RWPE2 (cell line): ENCODE data around the gene ONECUT1.

ENCODE experiments used
- ATAC-seq: fragments of 200-7000 bp; cut with Tn5 transposase; 3 replicates; pipeline ENCODE4 v1.9.1; 2021; ENCODE audit warnings: low read depth
- DNase-seq: peaks from one replicate; pipeline ENCODE4 v3.0.0-alpha.2; 2020; ENCODE audit warnings: low spot score
- H3K27ac ChIP-seq: fragments of 450-650 bp; 2 replicates; pipeline ENCODE4 v1.5.1; 2017; ENCODE audit warnings: mild to moderate bottlenecking; ENCODE audit not compliant: poor library complexity, severe bottlenecking
- H3K27me3 ChIP-seq: fragments of 250-450 bp; sonication (Bioruptor Pico); 2 replicates; pipeline ENCODE4 v1.5.1; 2021; ENCODE audit warnings: mild to moderate bottlenecking, moderate library complexity; ENCODE audit not compliant: insufficient read depth, poor library complexity, severe bottlenecking
- H3K36me3 ChIP-seq: fragments of 250-450 bp; sonication (Bioruptor Pico); 2 replicates; pipeline ENCODE4 v1.5.1; 2020; ENCODE audit warnings: low read depth, mild to moderate bottlenecking, moderate library complexity
- H3K4me1 ChIP-seq: fragments of 250-450 bp; sonication (Bioruptor Pico); 2 replicates; pipeline ENCODE4 v1.5.1; 2021; ENCODE audit warnings: mild to moderate bottlenecking, moderate library complexity; ENCODE audit not compliant: insufficient read depth, poor library complexity, severe bottlenecking
- H3K4me3 ChIP-seq: fragments of 250-450 bp; sonication (Bioruptor Pico); 2 replicates; pipeline ENCODE4 v1.5.1; 2021; ENCODE audit warnings: mild to moderate bottlenecking, moderate library complexity; ENCODE audit not compliant: severe bottlenecking
- H3K9me3 ChIP-seq: fragments of 250-450 bp; sonication (Bioruptor Pico); 2 replicates; pipeline ENCODE4 v1.5.1; 2021; ENCODE audit warnings: mild to moderate bottlenecking, moderate library complexity; ENCODE audit not compliant: severe bottlenecking
- TF ChIP-seq, protein P1 (sequence below): fragments of 450-650 bp; IDR thresholded peaks from one replicate; pipeline ENCODE4 v1.5.1; 2017; ENCODE audit warnings: mild to moderate bottlenecking, moderate library complexity; ENCODE audit not compliant: poor library complexity, severe bottlenecking

The ONECUT1 gene

DNA sequence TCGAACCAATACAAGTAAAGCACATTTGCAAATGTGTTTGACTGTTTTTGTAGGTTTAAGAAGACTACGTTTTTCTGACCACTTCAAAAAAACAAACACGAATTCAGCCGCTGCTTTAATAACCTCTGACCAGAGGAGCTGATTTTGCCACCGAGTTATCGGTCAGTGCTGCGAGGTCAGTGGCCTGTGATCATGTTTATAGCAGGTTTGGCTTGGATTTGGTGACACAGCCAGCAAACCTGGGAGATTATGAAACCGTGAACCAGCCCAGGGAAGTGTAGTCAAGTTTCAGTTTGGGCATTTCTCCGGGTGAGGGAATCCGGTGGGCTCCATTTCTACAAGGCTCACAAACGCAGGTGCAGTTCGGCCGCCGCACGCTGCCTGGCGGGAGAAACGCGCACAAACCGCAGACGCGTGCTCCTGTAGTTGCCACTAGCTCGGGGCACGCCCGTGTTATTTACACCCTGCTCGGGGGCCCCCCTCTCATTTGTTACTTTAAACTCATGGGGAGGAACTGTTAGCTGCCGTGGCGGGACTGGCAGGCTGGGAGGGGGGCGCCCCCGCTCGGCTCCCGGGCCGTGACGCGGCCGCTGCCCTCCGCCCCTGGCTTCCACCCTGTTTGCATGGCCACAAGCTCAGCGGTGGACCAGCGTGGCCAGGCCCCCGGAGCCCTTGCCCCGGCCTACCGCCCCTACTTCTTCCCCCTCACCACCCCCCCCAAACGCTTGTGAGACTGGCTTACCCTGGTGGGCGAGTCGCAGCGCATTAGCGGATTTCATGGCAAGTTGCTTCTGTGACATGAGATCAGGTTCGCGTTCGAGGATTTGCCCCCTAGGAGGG is 13.6 kb upstream of the ONECUT1 start:
- ATAC-seq (no peak), DNase-seq (peak; percentile 61)
- Histone ChIP-seq H3K36me3 (no peaks in the 10 kb centered on the region), H3K9me3 (no peaks in the 10 kb centered on the region), H3K27me3 (peaks cover 98% of the 10 kb centered on the region), H3K27ac (no peak overlapping the region), H3K4me3 (no peak overlapping the region), H3K4me1 (no peaks in the 10 kb centered on the region)
- TF ChIP-seq, protein P1, sequence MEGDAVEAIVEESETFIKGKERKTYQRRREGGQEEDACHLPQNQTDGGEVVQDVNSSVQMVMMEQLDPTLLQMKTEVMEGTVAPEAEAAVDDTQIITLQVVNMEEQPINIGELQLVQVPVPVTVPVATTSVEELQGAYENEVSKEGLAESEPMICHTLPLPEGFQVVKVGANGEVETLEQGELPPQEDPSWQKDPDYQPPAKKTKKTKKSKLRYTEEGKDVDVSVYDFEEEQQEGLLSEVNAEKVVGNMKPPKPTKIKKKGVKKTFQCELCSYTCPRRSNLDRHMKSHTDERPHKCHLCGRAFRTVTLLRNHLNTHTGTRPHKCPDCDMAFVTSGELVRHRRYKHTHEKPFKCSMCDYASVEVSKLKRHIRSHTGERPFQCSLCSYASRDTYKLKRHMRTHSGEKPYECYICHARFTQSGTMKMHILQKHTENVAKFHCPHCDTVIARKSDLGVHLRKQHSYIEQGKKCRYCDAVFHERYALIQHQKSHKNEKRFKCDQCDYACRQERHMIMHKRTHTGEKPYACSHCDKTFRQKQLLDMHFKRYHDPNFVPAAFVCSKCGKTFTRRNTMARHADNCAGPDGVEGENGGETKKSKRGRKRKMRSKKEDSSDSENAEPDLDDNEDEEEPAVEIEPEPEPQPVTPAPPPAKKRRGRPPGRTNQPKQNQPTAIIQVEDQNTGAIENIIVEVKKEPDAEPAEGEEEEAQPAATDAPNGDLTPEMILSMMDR: no peak

DNA sequence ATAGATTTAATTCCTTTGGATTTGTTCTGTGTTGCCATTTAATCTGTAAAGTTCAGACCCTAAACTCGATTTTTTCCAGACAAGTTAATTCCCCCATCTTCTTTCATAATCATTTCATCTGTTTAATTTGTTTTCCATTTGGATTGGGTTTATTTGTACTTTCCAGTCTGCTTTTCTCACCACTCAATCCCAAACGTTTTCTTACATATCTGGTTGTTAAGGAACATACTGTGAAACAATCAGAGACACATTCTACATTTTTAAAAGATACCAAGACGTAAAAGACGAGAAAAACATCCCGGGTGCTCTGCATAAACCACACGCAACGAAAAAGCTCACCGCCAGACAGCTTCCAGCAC is 13.0 kb upstream of the ONECUT1 start:
- H3K36me3 ChIP-seq: no peaks in the 10 kb centered on the region
- no peaks in the 10 kb centered on the region for H3K4me1 ChIP-seq
- TF ChIP-seq, protein P1: no peak
- no peaks in the 10 kb centered on the region for H3K9me3 ChIP-seq
- ATAC-seq (no peak), DNase-seq (no peak)
- H3K27me3 ChIP-seq: peaks cover 98% of the 10 kb centered on the region
- H3K27ac ChIP-seq: no peak overlapping the region
- no peak overlapping the region for H3K4me3 ChIP-seq

DNA sequence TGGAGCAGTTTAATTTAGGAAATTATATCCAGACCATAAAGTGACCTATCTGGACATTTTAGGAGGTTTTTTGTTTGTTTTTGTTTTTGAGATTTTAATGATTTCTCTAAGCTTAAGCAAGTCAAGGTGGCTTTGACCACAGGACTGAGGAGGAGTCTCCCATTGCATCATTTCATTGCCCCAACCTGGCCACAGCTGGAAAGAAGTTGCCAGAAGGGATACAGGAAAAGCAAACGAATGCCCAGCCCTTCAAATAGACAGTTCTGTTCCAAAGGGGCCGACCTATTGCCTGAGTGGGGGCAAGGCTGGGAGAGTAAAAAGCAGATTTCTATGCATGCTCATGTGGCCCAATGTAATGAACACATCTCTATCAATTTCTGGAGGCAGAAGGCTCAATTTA is 12.0 kb upstream of the ONECUT1 start:
- no peak overlapping the region for H3K4me3 ChIP-seq
- DNase-seq: no peak
- TF ChIP-seq, protein P1: no peak
- no peaks in the 10 kb centered on the region for H3K9me3 ChIP-seq
- H3K4me1 ChIP-seq: no peaks in the 10 kb centered on the region
- no peak for ATAC-seq
- no peak overlapping the region for H3K27ac ChIP-seq
- no peaks in the 10 kb centered on the region for H3K36me3 ChIP-seq
- peaks cover 98% of the 10 kb centered on the region for H3K27me3 ChIP-seq

DNA sequence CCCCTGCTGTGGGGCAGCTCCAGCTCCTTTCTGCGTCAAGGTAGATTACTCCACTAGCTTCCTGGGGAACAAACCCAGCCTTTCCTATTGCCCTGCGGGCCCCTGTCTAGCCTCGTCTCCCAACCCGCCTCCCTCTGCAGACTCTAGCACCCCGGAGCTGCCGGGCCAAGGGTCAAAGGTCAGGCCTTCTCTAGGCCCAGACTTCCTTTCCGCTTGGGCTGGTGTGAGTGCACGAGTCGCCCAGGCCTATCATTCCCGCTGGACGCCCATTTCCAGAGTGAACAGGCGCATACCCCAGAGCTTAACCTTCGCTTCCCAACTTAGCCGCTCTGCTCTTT is 11.6 kb upstream of the ONECUT1 start:
- no peaks in the 10 kb centered on the region for H3K36me3 ChIP-seq
- ATAC-seq (no peak), DNase-seq (no peak)
- no peak overlapping the region for H3K27ac ChIP-seq
- H3K9me3 ChIP-seq: no peaks in the 10 kb centered on the region
- no peak overlapping the region for H3K4me3 ChIP-seq
- TF ChIP-seq, protein P1: no peak
- H3K4me1 ChIP-seq: no peaks in the 10 kb centered on the region
- H3K27me3 ChIP-seq: peaks cover 98% of the 10 kb centered on the region

DNA sequence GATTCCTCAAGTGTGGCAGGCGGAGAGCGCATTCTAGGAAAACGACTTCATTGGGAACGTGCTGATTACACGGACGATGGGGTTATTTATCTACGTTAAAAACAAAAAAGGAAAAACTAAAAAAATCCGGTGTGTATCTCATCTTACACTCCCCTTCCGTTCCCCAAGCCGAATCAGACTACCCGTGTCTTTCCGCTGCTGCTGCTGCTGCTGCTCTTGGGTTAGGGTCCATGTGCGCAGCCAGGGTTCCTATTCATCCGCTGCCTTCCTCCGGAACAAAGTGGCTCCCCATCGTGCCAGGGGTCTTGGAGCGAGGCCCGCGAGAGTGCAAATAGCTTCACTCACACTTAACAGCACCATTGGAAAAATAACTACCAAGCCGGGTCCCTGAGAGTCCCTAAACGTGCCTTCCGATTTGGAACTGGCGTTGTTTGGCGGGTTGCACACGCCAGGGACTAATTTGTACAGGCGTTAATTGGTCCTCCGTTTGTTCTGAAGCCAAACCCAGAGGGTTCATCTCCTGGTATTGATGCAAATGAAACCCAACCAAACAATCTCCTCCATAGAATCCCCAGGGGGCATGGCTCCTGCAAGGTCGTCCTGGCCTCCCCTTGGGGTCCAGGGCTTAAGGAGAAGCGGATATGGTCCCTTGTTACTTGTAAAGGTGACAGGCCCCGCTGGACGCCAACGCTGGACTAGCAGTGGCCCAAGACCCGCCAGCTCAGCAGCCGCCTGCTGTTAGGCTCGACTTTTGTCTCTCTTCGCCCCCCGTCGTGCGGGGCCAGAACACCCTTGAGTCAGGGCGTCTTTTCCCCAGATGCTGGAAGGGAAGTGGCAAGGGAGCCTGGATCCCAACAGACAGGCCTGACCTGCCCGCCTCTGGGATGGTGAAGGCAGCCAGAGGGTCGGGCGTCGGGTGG is 11.0 kb upstream of the ONECUT1 start:
- TF ChIP-seq, protein P1: no peak
- ATAC-seq (no peak), DNase-seq (no peak)
- no peaks in the 10 kb centered on the region for H3K9me3 ChIP-seq
- no peak overlapping the region for H3K27ac ChIP-seq
- no peaks in the 10 kb centered on the region for H3K4me1 ChIP-seq
- peaks cover 98% of the 10 kb centered on the region for H3K27me3 ChIP-seq
- H3K36me3 ChIP-seq: no peaks in the 10 kb centered on the region
- no peak overlapping the region for H3K4me3 ChIP-seq
